ENCODE measurements around the gene STRIP1. TPM values are rescaled to one million over a fixed set of nuclear protein-coding genes. Genes with fewer than 3 reads are reported as not detected.

STRIP1 gene
- total RNA-seq: 34.8 and 55.7 TPM in 2 replicates

DNA sequence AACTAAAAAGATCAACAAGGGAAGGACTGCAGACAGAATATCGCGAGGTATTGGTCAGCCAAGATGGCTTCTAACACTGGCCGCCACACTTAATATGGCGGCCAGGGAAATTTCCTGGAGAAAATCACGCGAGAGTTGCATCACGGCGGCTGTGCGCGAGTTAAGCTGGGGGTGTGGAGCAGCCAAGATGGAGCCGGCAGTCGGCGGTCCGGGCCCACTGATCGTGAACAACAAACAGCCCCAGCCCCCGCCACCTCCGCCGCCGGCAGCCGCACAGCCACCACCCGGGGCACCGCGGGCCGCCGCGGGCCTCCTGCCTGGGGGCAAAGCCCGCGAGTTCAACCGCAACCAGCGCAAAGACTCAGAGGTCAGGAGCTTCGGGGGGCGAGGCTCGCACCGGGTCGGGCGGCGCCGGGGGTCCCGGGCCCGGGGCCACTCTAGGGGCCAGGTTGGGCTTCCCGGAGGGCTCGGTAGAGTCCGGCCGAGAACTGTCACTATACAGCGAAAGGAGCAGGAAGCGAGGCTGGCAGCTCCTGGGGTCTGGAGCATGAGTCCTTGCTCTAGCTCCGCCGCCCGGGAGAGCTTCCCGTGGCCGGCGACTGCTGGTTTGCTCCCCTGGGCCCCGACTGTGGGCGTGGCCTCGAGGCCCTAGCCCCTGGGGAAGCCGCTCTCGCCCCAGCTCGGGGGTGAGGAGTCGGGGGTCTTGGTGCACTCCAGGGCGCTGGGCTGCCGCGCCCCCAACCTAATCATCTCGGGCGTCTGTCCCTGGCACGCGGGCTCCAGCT, at the start of gene STRIP1:
STRIP1 (plus strand) TSS at position 174 of the 785 bp plus-strand sequence; CDS start at position 188, 14 bp downstream.
- peak; percentile 92 for DNase-seq (ENCODE audit: extremely low read depth, low read depth, low spot score)

DNA sequence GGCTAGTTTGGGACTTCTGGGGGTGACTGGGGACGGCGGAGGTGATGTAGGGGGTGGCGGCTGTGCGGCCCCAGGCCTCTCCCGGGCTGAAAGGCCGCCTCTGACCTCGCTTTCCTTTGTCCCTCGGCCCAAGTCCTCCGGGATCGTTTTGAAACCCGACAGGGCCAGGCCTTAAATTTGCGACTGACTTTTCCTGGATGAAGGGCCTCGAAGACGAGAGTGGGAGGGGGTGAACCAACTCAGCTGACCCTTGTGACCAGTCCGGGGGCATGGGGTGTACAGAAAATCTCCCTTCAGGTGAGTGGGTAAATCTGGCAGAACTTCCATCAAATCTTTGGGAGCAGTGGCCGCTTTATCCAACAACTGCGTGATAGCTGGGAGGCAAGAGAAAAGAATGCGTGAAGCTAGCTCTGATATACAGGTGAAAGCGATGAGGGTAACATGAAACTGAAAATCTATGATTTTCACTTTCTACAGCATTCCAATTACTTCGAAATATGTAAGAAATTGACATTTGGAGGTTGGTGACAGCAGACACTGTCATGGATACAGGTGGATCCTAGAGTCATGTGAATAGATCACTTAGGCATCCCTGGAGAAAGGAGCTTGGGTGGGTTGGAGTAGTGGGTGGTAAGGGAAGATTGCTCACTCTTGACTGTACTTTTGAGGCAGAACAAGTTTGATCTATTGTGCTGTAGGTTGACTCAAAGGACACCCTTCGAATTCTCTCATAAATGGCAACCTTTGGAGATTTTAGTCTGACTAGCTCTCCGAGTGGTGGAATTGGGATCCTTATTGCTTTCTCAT, 49.0 kb upstream of the STRIP1 start:
- DNase-seq (ENCODE audit: extremely low read depth, low read depth, low spot score): no peak

- DNase-seq (ENCODE audit: extremely low read depth, low read depth, low spot score): no peak
Measured at GRCh38 chr1:109986054-109986444, 48.4 kb upstream of the STRIP1 start.

GRCh38 chr1:109988349-109988914, 46.0 kb upstream of the STRIP1 start:
- no peak for DNase-seq (ENCODE audit: extremely low read depth, low read depth, low spot score)

- no peak for DNase-seq (ENCODE audit: extremely low read depth, low read depth, low spot score)
Measured at GRCh38 chr1:109989506-109990301, 44.7 kb upstream of the STRIP1 start.

DNA sequence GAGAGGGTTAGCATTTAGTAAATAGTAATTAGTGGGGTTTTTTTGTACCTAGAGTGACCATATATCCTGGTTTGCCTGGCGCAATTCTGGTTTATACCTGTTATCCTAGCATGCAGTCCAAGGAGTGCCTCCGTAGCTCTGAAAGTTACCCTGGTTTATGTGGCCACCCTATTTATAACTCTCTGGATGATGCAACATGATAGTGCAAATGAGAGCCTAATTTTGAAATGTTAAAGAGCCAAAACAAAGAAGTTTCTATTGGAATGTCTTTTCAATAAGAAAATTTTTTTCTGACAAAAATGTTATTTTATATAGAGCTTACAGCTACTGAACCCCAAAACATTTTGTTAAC, 44.1 kb upstream of the STRIP1 start:
- DNase-seq (ENCODE audit: extremely low read depth, low read depth, low spot score): no peak

- DNase-seq (ENCODE audit: extremely low read depth, low read depth, low spot score): no peak
Measured at GRCh38 chr1:109991400-109991925, 43.0 kb upstream of the STRIP1 start.

- DNase-seq (ENCODE audit: extremely low read depth, low read depth, low spot score): no peak
Measured at GRCh38 chr1:109993885-109994284, 40.5 kb upstream of the STRIP1 start.

- DNase-seq (ENCODE audit: extremely low read depth, low read depth, low spot score): no peak
Measured at GRCh38 chr1:109994654-109995053, 39.8 kb upstream of the STRIP1 start.

GRCh38 chr1:109995536-109995935, 38.9 kb upstream of the STRIP1 start:
- no peak for DNase-seq (ENCODE audit: extremely low read depth, low read depth, low spot score)

GRCh38 chr1:109996476-109996875, 37.9 kb upstream of the STRIP1 start:
- no peak for DNase-seq (ENCODE audit: extremely low read depth, low read depth, low spot score)

DNA sequence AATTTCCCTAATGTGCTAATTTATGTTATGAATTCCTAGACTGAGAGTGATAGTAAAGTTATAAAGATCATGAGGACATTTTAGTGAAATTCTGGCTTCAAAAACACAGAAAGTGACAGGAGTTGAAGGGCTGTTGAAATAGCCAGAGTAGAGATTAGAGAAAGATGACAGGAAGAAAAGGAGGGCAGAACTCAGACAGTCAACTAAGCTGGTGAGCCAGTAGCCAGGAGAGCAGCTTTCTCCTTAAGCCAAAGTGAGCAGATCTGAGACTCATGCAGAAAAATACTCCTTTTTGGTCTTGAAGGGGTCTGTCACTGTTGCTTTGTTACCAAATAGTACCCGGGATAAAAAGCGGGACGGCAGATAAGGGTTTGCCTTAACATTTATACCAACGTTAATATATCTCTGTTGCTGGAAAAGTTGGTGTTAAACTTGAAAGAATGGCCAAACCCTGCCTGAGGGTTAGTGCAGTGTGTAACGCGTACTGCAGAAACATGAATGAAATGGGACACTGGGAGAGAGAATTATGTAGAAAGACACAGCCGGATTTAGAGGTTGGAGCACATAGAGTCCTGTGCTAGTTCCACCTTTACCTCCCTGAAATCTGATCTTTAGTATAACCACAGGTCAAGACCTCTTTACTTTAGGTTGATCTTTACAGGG, 37.1 kb upstream of the STRIP1 start:
- DNase-seq (ENCODE audit: extremely low read depth, low read depth, low spot score): no peak

DNA sequence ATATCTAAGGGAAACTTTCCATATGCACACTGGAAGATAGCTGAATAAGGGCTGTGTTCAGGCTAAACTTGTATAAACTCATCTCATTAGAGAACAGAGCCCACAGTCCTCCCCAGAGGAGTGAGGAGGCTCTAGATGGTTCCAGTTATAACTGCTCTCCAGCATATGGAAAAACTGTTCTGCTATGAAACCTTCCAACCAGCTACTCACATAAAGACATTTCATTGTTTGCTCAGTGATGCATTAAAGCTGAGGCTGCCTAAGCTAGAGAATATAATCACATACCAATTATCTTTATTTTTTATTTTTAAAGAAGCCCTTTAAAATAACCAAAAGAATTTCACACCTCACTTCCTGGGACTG, 36.6 kb upstream of the STRIP1 start:
- DNase-seq (ENCODE audit: extremely low read depth, low read depth, low spot score): no peak

GRCh38 chr1:110002695-110003094, 31.7 kb upstream of the STRIP1 start:
- no peak for DNase-seq (ENCODE audit: extremely low read depth, low read depth, low spot score)

GRCh38 chr1:110003747-110004428, 30.5 kb upstream of the STRIP1 start:
- DNase-seq (ENCODE audit: extremely low read depth, low read depth, low spot score): peak; percentile 77

GRCh38 chr1:110004583-110004982, 29.8 kb upstream of the STRIP1 start:
- DNase-seq (ENCODE audit: extremely low read depth, low read depth, low spot score): no peak

- DNase-seq (ENCODE audit: extremely low read depth, low read depth, low spot score): no peak
Measured at GRCh38 chr1:110005971-110006370, 28.5 kb upstream of the STRIP1 start.

DNA sequence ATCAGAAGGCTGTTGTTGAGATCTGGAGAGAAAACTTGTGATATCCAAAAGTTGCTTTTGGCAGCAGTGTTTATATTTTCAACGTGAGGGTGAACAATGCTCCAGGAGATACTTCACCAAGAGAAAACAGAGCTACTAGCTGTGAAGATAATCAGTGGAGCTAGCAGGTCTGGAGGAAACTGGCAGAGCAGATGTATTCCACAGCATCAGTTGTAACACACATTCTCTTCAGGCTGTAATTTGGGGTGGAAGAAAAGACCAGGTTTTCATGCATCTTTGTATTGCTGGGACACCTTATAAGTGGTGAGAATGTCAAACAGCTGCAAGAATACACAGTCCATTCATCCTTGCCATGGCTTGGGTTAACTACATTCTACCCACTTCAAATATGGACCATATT, 27.9 kb upstream of the STRIP1 start:
- no peak for DNase-seq (ENCODE audit: extremely low read depth, low read depth, low spot score)

DNA sequence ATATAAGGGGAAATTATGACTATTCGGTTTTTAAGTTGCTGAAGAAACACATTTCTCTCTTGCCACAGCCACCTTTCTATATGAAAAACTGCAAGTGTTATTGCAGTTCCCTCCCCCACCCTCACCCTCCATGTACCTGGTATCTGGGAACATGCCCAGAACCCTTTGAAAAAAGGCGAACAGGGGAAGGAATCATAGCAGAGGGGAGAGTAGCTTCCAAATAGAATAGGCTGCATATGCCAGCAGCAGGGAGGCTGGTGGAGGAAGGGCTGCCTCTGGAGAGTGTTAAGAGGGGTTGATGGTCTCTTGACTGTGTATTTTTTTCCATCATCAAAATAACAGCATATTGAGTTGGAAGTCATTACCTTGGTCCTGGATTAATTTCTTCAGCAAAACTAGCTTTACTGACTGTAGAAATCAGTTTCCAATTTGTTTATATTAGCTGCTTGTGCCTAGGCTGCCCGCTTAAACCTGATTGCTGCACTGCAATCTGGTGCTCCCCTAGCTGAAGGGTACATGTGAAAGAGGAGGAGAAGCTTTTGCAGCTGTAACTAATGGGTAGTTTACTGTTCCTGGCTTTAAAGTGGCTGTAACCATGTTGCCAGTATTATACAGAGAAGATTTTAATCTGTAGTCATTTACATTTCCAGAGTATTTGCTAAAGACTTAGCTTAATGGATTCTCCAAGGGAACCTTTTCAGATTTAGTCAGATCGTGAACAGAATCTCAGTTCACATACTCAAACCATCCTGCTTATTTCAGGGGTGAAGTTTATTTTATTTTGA, 27.2 kb upstream of the STRIP1 start:
- no peak for DNase-seq (ENCODE audit: extremely low read depth, low read depth, low spot score)
